Measurements from ENCODE around the gene GRK7.

GRCh38 chr3:141722081-141722480 is 41.1 kb upstream of the GRK7 start:
- TF ChIP-seq EZH2 (IDR thresholded peaks at IDR 0.05; ENCODE audit: insufficient read depth, poor library complexity, severe bottlenecking) (no peak), EZH2phosphoT487 (IDR thresholded peaks at IDR 0.05; ENCODE audit: insufficient read depth, low read depth) (no peak)
